ENCODE data around the gene SCYL3.

SCYL3 gene

DNA sequence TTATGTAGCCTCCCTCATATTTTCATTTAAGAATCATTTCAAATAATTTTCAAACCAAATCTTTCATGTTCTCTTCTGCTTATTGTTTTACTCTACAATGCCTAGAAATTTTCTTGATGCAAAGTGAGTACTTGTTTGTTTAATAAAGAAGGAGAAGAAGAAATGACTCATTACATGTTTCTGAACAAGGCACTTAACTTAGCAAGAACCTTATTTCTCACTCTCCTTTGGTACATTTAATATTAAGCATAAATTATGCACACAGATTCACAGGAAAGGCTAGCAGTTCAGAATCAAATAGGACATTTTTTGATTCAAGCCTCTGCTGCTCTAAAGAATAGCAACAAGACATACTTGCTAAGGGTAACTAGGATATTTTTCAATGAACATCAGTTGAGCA, 9.1 kb downstream of the SCYL3 start:
- H3K4me3 ChIP-seq (ENCODE audit: low read depth in 1 of 2, low read length in 1 of 2) = no peak overlapping the region
- TF ChIP-seq, protein P1, sequence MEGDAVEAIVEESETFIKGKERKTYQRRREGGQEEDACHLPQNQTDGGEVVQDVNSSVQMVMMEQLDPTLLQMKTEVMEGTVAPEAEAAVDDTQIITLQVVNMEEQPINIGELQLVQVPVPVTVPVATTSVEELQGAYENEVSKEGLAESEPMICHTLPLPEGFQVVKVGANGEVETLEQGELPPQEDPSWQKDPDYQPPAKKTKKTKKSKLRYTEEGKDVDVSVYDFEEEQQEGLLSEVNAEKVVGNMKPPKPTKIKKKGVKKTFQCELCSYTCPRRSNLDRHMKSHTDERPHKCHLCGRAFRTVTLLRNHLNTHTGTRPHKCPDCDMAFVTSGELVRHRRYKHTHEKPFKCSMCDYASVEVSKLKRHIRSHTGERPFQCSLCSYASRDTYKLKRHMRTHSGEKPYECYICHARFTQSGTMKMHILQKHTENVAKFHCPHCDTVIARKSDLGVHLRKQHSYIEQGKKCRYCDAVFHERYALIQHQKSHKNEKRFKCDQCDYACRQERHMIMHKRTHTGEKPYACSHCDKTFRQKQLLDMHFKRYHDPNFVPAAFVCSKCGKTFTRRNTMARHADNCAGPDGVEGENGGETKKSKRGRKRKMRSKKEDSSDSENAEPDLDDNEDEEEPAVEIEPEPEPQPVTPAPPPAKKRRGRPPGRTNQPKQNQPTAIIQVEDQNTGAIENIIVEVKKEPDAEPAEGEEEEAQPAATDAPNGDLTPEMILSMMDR (IDR thresholded peaks at IDR 0.05) = no peak
- no peak overlapping the region for H3K27ac ChIP-seq
- H3K27me3 ChIP-seq = no peaks in the 10 kb centered on the region
- no peaks in the 10 kb centered on the region for H3K9me3 ChIP-seq
- H3K36me3 ChIP-seq = peaks cover 62% of the 10 kb centered on the region
- no peaks in the 10 kb centered on the region for H3K4me1 ChIP-seq (ENCODE audit: control insufficient read depth in 1 of 2, insufficient read depth in 1 of 2, low read depth in 1 of 2, low read length in 1 of 2)

DNA sequence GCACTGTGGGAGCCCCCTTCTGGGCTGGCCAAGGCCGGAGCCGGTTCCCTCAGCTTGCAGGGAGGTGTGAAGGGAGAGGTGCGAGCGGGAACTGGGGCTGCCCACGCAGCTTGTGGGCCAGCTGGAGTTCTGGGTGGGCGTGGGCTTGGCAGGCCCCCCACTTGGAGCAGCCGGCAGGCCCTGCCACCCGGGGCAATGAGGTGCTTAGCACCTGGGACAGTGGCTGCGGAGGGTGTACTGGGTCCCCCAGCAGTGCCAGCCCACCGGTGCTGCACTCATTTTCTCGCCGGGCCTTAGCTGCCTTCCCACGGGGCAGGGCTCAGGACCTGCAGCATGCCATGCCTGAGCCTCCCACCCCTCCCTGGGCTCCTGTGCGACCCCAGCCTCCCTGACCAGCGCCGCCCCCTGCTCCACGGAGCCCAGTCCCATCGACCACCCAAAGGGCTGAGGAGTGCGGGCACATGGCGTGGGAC, 11.6 kb downstream of the SCYL3 start:
- TF ChIP-seq, protein P1 (IDR thresholded peaks at IDR 0.05) = no peak
- H3K9me3 ChIP-seq = no peaks in the 10 kb centered on the region
- H3K4me1 ChIP-seq (ENCODE audit: control insufficient read depth in 1 of 2, insufficient read depth in 1 of 2, low read depth in 1 of 2, low read length in 1 of 2) = peaks cover 0 to 3% of the 10 kb centered on the region in 2 experiments
- peaks cover 60% of the 10 kb centered on the region for H3K36me3 ChIP-seq
- no peak overlapping the region for H3K27ac ChIP-seq
- no peak overlapping the region for H3K4me3 ChIP-seq (ENCODE audit: low read depth in 1 of 2, low read length in 1 of 2)
- H3K27me3 ChIP-seq = no peaks in the 10 kb centered on the region

DNA sequence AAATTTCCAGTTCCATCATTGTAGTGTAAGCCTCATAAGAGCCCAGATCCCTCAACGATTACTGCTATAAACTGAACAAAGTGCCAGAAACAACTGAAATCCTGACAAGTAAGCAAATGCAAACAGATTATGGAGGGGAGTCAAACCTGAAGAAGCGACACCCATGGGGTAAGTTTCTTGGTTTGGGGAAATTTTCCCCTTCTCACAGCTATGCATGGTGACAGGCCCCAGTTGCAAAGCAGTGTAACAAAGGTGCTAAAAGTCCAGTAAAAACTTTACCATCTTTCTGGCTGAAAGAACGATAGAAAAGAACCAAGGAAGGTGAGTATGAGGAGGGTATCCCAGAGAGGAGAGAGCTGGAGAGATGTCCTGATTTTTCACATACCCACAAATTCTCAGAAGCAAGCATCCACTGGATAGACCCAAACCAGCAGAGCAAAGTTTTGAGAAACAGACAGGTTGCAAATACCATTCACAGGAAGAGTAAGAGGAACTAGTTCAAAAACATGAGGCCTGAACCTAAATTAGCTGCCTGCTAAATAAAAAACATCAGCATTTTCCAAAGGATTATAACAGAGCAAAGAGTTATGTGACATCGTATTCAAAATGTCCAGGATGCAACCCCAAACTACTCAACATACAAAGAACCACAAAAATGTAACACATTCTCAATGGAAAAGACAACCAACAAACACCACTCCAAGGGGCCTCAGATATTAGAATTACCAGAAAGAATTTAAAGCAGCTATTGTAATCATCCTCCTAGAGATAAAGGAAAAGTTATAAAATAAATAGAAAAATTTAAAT, 14.5 kb downstream of the SCYL3 start:
- TF ChIP-seq, protein P1 (IDR thresholded peaks at IDR 0.05) = no peak
- H3K27ac ChIP-seq = peak overlapping the region; percentile 16
- H3K4me1 ChIP-seq (ENCODE audit: control insufficient read depth in 1 of 2, insufficient read depth in 1 of 2, low read depth in 1 of 2, low read length in 1 of 2) = peaks cover 0 to 3% of the 10 kb centered on the region in 2 experiments
- no peak overlapping the region for H3K4me3 ChIP-seq (ENCODE audit: low read depth in 1 of 2, low read length in 1 of 2)
- no peaks in the 10 kb centered on the region for H3K9me3 ChIP-seq
- peaks cover 60% of the 10 kb centered on the region for H3K36me3 ChIP-seq
- no peaks in the 10 kb centered on the region for H3K27me3 ChIP-seq

DNA sequence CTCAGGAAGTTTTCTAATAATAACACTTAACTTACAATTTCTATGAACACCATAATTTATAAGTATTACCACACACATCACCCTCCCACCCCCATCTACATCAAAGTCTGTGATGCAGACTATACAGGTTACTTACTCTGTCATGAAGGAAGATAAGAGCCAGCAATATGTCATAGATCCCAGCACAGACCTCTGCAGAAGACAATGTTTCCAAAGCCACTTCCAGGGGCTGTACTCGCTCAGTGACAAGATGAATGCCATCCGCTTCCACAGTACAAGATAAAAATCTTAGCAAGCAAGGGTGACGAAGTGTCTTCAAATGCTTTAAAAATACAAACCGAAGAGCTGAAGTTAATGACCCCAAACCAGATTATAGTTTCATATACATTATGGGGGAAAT, 15.2 kb downstream of the SCYL3 start:
- H3K36me3 ChIP-seq = peaks cover 67% of the 10 kb centered on the region
- no peaks in the 10 kb centered on the region for H3K27me3 ChIP-seq
- TF ChIP-seq, protein P1 (IDR thresholded peaks at IDR 0.05) = no peak
- peaks cover 0 to 3% of the 10 kb centered on the region in 2 experiments for H3K4me1 ChIP-seq (ENCODE audit: control insufficient read depth in 1 of 2, insufficient read depth in 1 of 2, low read depth in 1 of 2, low read length in 1 of 2)
- no peaks in the 10 kb centered on the region for H3K9me3 ChIP-seq
- H3K4me3 ChIP-seq (ENCODE audit: low read depth in 1 of 2, low read length in 1 of 2) = no peak overlapping the region
- no peak overlapping the region for H3K27ac ChIP-seq

DNA sequence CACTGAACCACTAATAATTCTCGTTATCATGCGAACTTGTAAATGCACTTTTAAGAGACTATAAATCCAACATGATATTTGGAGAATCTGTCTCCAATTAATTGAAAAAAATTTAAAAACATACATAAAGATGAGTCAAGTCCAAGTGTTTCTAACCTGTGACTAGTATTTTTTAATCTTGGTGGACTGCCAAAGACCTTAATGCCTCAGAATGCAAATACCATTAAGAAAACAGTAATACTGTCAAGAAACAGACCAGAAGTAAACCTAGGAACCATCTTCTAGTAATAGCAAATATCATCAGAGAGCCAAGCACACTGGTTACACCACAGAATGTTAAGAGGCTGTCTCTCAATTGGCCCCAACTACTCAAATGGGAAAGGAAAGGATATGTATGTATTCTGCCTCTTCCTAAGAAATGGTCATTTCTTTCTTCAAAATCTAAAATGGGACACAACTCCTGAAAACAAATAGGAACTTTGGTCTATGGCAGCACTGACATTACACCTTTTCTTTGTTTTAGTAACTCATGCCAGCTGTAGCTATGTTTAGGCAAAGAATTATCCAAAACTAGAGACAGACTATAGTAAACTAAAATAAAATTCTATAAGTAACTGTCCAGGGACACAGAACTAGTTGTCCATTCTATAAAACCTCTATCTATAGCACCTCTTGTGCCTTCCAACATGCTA, 15.8 kb downstream of the SCYL3 start:
- no peak overlapping the region for H3K4me3 ChIP-seq (ENCODE audit: low read depth in 1 of 2, low read length in 1 of 2)
- H3K9me3 ChIP-seq = no peaks in the 10 kb centered on the region
- no peak overlapping the region for H3K27ac ChIP-seq
- H3K27me3 ChIP-seq = no peaks in the 10 kb centered on the region
- peaks cover 0 to 3% of the 10 kb centered on the region in 2 experiments for H3K4me1 ChIP-seq (ENCODE audit: control insufficient read depth in 1 of 2, insufficient read depth in 1 of 2, low read depth in 1 of 2, low read length in 1 of 2)
- TF ChIP-seq, protein P1 (IDR thresholded peaks at IDR 0.05) = no peak
- peaks cover 71% of the 10 kb centered on the region for H3K36me3 ChIP-seq

Measured in neutrophil (primary cell).